H1 (cell line): ENCODE measurements around the gene SIK2. TPM values are rescaled to one million over a fixed set of nuclear protein-coding genes. Genes with fewer than 3 reads are reported as not detected.

Experiments
- CTCF ChIA-PET: fragments of 300-600 bp; sonication (Branson Sonifier 250); formaldehyde crosslinking; loops from one replicate; lab custom pipeline; 2021; ENCODE audit not compliant: partially characterized antibody; lab: Charles Lee
- POLR2A ChIA-PET: fragments of 300-600 bp; sonication (Branson Sonifier 250); formaldehyde crosslinking; loops from one replicate; lab custom pipeline; 2021; ENCODE audit warnings: inconsistent platforms; ENCODE audit not compliant: partially characterized antibody; lab: Charles Lee
- DNase-seq, 2 experiments: peaks; one replicate each; pipeline versions ENCODE4 v3.0.0 to v3.0.0-alpha.2; 2010 to 2022; ENCODE audit warnings: low spot score in 2 of 2, low read depth in 1 of 2, mixed read lengths in 1 of 2
- FAIRE-seq: peaks from 2 replicates; lab custom pipeline; 2011; peaks lifted over from hg19 to GRCh38; lab: Jason Lieb, UNC
- H2AFZ ChIP-seq: 2 replicates; pipeline ENCODE4 v1.8.1; 2012; ENCODE audit warnings: low read length, inconsistent platforms
- H2AK5ac ChIP-seq: 2 replicates; pipeline ENCODE4 v1.6.1; 2013; ENCODE audit warnings: low read depth, low read length
- H2BK120ac ChIP-seq: replicated peaks from 2 replicates; pipeline ENCODE3; 2013; ENCODE audit warnings: low read depth, low read length, inconsistent platforms
- H2BK12ac ChIP-seq: 2 replicates; pipeline ENCODE4 v1.6.1; 2013; ENCODE audit warnings: low read depth, low read length
- H2BK15ac ChIP-seq: 2 replicates; pipeline ENCODE4 v1.6.1; 2013; ENCODE audit warnings: low read length
- H2BK20ac ChIP-seq: 2 replicates; pipeline ENCODE4 v1.6.1; 2013; ENCODE audit warnings: low read length
- H2BK5ac ChIP-seq: 2 replicates; pipeline ENCODE4 v1.6.1; 2013; ENCODE audit warnings: low read depth, low read length
- H3K14ac ChIP-seq: 2 replicates; pipeline ENCODE4 v1.6.1; 2013; ENCODE audit warnings: inconsistent platforms; ENCODE audit not compliant: insufficient read length
- H3K18ac ChIP-seq: 2 replicates; pipeline ENCODE4 v1.6.1; 2013; ENCODE audit warnings: low read length; ENCODE audit errors: extremely low read depth
- H3K23ac ChIP-seq: 2 replicates; pipeline ENCODE4 v1.6.1; 2013; ENCODE audit warnings: inconsistent platforms; ENCODE audit not compliant: insufficient read length
- H3K23me2 ChIP-seq: 2 replicates; pipeline ENCODE4 v1.6.1; 2013; ENCODE audit warnings: low read depth, low read length
- H3K27ac ChIP-seq: 2 replicates; pipeline ENCODE4 v1.6.1; 2011; ENCODE audit warnings: low read depth, low read length, inconsistent platforms
- H3K27me3 ChIP-seq, 4 experiments: replicated peaks in 1 of 4; 1 replicate in 1 of 4; 2 replicates in 3 of 4; pipeline versions ENCODE4 v1.6.1 to v1.8.1; 2011 to 2013; ENCODE audit warnings: low read length in 3 of 4, mild to moderate bottlenecking in 3 of 4, inconsistent platforms in 2 of 4, mixed read lengths in 2 of 4, moderate library complexity in 1 of 4; ENCODE audit not compliant: control insufficient read depth in 3 of 4, insufficient read depth in 3 of 4; ENCODE audit errors: extremely low read depth in 1 of 4
- H3K36me3 ChIP-seq, 4 experiments: 2 replicates each; pipeline versions ENCODE4 v1.6.1 to v1.8.1; 2011 to 2013; ENCODE audit warnings: mild to moderate bottlenecking in 4 of 4, low read length in 3 of 4, moderate library complexity in 2 of 4, control low read depth in 1 of 4, inconsistent platforms in 1 of 4; ENCODE audit not compliant: insufficient read depth in 4 of 4, control insufficient read depth in 2 of 4
- H3K4ac ChIP-seq: replicated peaks from 2 replicates; pipeline ENCODE3; 2013; ENCODE audit warnings: low read length, low read depth, mixed read lengths, inconsistent platforms; ENCODE audit not compliant: insufficient read length
- H3K4me1 ChIP-seq, 4 experiments: replicated peaks in 1 of 4; 1 replicate in 1 of 4; 2 replicates in 3 of 4; pipeline versions ENCODE4 v1.6.1 to v1.8.1; 2011 to 2013; ENCODE audit warnings: low read length in 3 of 4, inconsistent platforms in 2 of 4, mixed read lengths in 1 of 4; ENCODE audit not compliant: insufficient read depth in 4 of 4, control insufficient read depth in 3 of 4
- H3K4me2 ChIP-seq, 2 experiments: 2 replicates each; pipeline versions ENCODE4 v1.6.1 to v1.8.1; 2011 to 2013; ENCODE audit warnings: low read depth in 2 of 2, low read length in 2 of 2, control low read depth in 1 of 2, inconsistent platforms in 1 of 2, mild to moderate bottlenecking in 1 of 2; ENCODE audit not compliant: insufficient read depth in 1 of 2
- H3K4me3 ChIP-seq, 4 experiments: fragments of 200-600, 300-600 bp in 1 of 4; sonication (generic), shearing (Covaris generic), sonication (Bioruptor Twin) in 1 of 4; 2 replicates each; pipeline versions ENCODE4 v1.5.1 to v1.8.1; 2011 to 2016; ENCODE audit warnings: low read length in 4 of 4, low read depth in 3 of 4, control low read depth in 2 of 4, inconsistent platforms in 2 of 4, mild to moderate bottlenecking in 2 of 4, mixed read lengths in 1 of 4, moderate library complexity in 1 of 4; ENCODE audit not compliant: insufficient read depth in 2 of 4; ENCODE audit errors: extremely low read depth in 1 of 4
- H3K56ac ChIP-seq: replicated peaks from 2 replicates; pipeline ENCODE3; 2013; ENCODE audit warnings: low read depth, mild to moderate bottlenecking, mixed read lengths, low read length, inconsistent platforms; ENCODE audit not compliant: insufficient read length
- H3K79me1 ChIP-seq: 2 replicates; pipeline ENCODE4 v1.6.1; 2013; ENCODE audit warnings: low read depth, low read length, control low read depth
- H3K79me2 ChIP-seq, 2 experiments: 2 replicates each; pipeline versions ENCODE4 v1.6.1 to v1.8.1; 2012 to 2013; ENCODE audit warnings: low read length in 2 of 2, mild to moderate bottlenecking in 2 of 2, inconsistent platforms in 1 of 2; ENCODE audit not compliant: insufficient read depth in 2 of 2, control insufficient read depth in 1 of 2
- H3K9ac ChIP-seq, 4 experiments: replicated peaks in 1 of 4; 1 replicate in 1 of 4; 2 replicates in 3 of 4; pipeline versions ENCODE4 v1.6.1 to v1.8.1; 2011 to 2013; ENCODE audit warnings: low read depth in 3 of 4, low read length in 3 of 4, control low read depth in 2 of 4, mild to moderate bottlenecking in 2 of 4, moderate library complexity in 2 of 4, inconsistent platforms in 1 of 4; ENCODE audit errors: extremely low read depth in 1 of 4
- H3K9me3 ChIP-seq, 2 experiments: 2 replicates each; pipeline versions ENCODE4 v1.6.1 to v1.8.1; 2012 to 2013; ENCODE audit warnings: mild to moderate bottlenecking in 2 of 2, moderate library complexity in 2 of 2, control low read depth in 1 of 2, inconsistent platforms in 1 of 2, low read depth in 1 of 2, low read length in 1 of 2, mixed read lengths in 1 of 2; ENCODE audit not compliant: insufficient read depth in 2 of 2
- H4K20me1 ChIP-seq, 2 experiments: replicated peaks in 1 of 2; 2 replicates each; pipeline versions ENCODE3 to v1.8.1; 2011 to 2013; ENCODE audit warnings: inconsistent platforms in 2 of 2, low read length in 2 of 2, mild to moderate bottlenecking in 1 of 2; ENCODE audit not compliant: insufficient read depth in 2 of 2, control insufficient read depth in 1 of 2
- H4K5ac ChIP-seq: 2 replicates; pipeline ENCODE4 v1.6.1; 2013; ENCODE audit warnings: low read length, low read depth, mixed read lengths, inconsistent platforms; ENCODE audit not compliant: insufficient read length
- H4K8ac ChIP-seq: 2 replicates; pipeline ENCODE4 v1.8.0; 2013; ENCODE audit warnings: mild to moderate bottlenecking, moderate library complexity, low read length, inconsistent platforms; ENCODE audit not compliant: insufficient read depth; ENCODE audit errors: extremely low read depth
- H4K91ac ChIP-seq: replicated peaks from 2 replicates; pipeline ENCODE3; 2013; ENCODE audit warnings: low read length, mixed read lengths, inconsistent platforms; ENCODE audit not compliant: insufficient read length
- ASH2L ChIP-seq: fragments of 200-600, 300-600 bp; sonication (generic); IDR thresholded peaks from one replicate; pipeline ENCODE4 v1.7.1; 2017; ENCODE audit warnings: low read length
- CHD1 ChIP-seq: IDR thresholded peaks from 2 replicates; pipeline ENCODE4 v1.6.1; 2012; ENCODE audit warnings: low read depth, low read length, improper control_type of control experiment
- EGR1 ChIP-seq: IDR thresholded peaks from 2 replicates; pipeline ENCODE4 v1.6.1; 2011; ENCODE audit warnings: low read depth, low read length, borderline replicate concordance
- EP300 ChIP-seq, 2 experiments: IDR thresholded peaks; 1 replicate in 1 of 2; 2 replicates in 1 of 2; pipeline ENCODE4 v1.6.1; 2011 to 2012; ENCODE audit warnings: low read depth in 2 of 2, low read length in 2 of 2, mild to moderate bottlenecking in 2 of 2, borderline replicate concordance in 1 of 2, inconsistent platforms in 1 of 2, moderate library complexity in 1 of 2
- FOSL1 ChIP-seq: IDR thresholded peaks from 2 replicates; pipeline ENCODE4 v1.6.1; 2011; ENCODE audit warnings: mild to moderate bottlenecking, low read depth, low read length, moderate library complexity; ENCODE audit not compliant: insufficient read depth
- GABPA ChIP-seq: IDR thresholded peaks from 2 replicates; pipeline ENCODE4 v1.6.1; 2011; ENCODE audit warnings: mild to moderate bottlenecking, low read length, moderate library complexity, borderline replicate concordance; ENCODE audit not compliant: insufficient read depth
- NANOG ChIP-seq: IDR thresholded peaks from 2 replicates; pipeline ENCODE4 v1.6.1; 2011; ENCODE audit warnings: low read length, low read depth, mild to moderate bottlenecking, inconsistent platforms; ENCODE audit not compliant: insufficient read depth, poor library complexity, severe bottlenecking
- PHF8 ChIP-seq: fragments of 200-600 bp; sonication (generic); conservative IDR thresholded peaks from 2 replicates; pipeline ENCODE4 v1.7.1; 2012; ENCODE audit warnings: low read depth, mild to moderate bottlenecking, inconsistent platforms, low read length, moderate library complexity
- POU5F1 ChIP-seq: IDR thresholded peaks from 2 replicates; pipeline ENCODE4 v1.6.1; 2011; ENCODE audit warnings: low read depth, mild to moderate bottlenecking, low read length, moderate library complexity
- SP4 ChIP-seq: IDR thresholded peaks from 2 replicates; pipeline ENCODE4 v1.6.1; 2012; ENCODE audit warnings: low read length, inconsistent platforms
- SRF ChIP-seq: IDR thresholded peaks from 2 replicates; pipeline ENCODE4 v1.6.1; 2011; ENCODE audit warnings: mild to moderate bottlenecking, low read depth, low read length, moderate library complexity
- TEAD4 ChIP-seq: IDR thresholded peaks from 2 replicates; pipeline ENCODE4 v1.6.1; 2012; ENCODE audit warnings: low read depth, low read length, inconsistent platforms, mixed read lengths
- WGBS, 2 experiments: shearing (Covaris generic) in 1 of 2; methylation state at CpG; one replicate each; pipeline versions ENCODE4 v1.1.6 to v1.1.7; 2013 to 2015; ENCODE audit warnings: low lambda C conversion rate in 2 of 2, mixed read lengths in 2 of 2, inconsistent platforms in 1 of 2, low coverage in 1 of 2, missing lambda C conversion rate in 1 of 2; ENCODE audit not compliant: insufficient replicate concordance in 2 of 2, insufficient coverage in 1 of 2, insufficient read length in 1 of 2; ENCODE audit errors: extremely low coverage in 1 of 2, missing lambda C conversion rate in 1 of 2; 5-methylcytosine and 5-hydroxymethylcytosine counted together
- polyA plus RNA-seq, 7 experiments: library from polyadenylated mRNA; depleted of rRNA in 3 of 7; stranded (reverse) in 5 of 7; unstranded in 2 of 7; fragments of >200 nt in 5 of 7; fragments of 200-250 nt in 2 of 7; gene quantifications; 1 replicate in 5 of 7; 2 replicates in 1 of 7; 4 replicates in 1 of 7; pipeline versions ENCODE4 v1.2.1 to v1.2.3, GENCODE V29; 2011 to 2013; ENCODE audit warnings: missing spikeins in 2 of 7, mixed read lengths in 2 of 7
- total RNA-seq: library from RNA; stranded (reverse); fragmentation: NEBNext Ultra II Directional; extraction: Animal tissue kit (Norgen Biotek cat#: 25700); gene quantifications from 2 replicates; pipeline ENCODE4 v1.2.1, GENCODE V29; 2021

The SIK2 gene
- total and polyA plus RNA-seq, 2 of the 8 experiments (the other 6 are each of a cell fraction or from before 2014, with no cell fraction given) = 8.8 to 11.2 TPM

- FAIRE-seq (no peak), DNase-seq (no peak)
- Histone ChIP-seq H4K8ac (no peak overlapping the region; the same call in 1 of the 2 replicates), H2AFZ (no peak overlapping the region), H3K79me1 (no peaks in the 10 kb centered on the region; the same call in 1 of the 2 replicates), H3K36me3 (peaks cover 2 to 64% (median 44%) of the 10 kb centered on the region in 4 experiments), H3K56ac (no peak overlapping the region), H3K27me3 (no peaks in the 10 kb centered on the region), H2BK15ac (no peak overlapping the region), H2BK20ac (no peak overlapping the region), H3K23ac (no peak overlapping the region), H4K5ac (no peak overlapping the region), H3K23me2 (no peaks in the 10 kb centered on the region; the same call in 1 of the 2 replicates), H2BK12ac (no peak overlapping the region), H3K4me1 (peaks cover 0 to 4% (median 2%) of the 10 kb centered on the region in 4 experiments; a peak in 3 of 7 replicates), H3K14ac (no peak overlapping the region), H4K20me1 (peaks cover 3 to 4% of the 10 kb centered on the region in 2 experiments), H2BK120ac (no peak overlapping the region), H3K27ac (no peak overlapping the region), H3K79me2 (peaks cover 0 to 20% of the 10 kb centered on the region in 2 experiments; a peak in 2 of 4 replicates), H2AK5ac (no peak overlapping the region), H3K4ac (no peak overlapping the region), H3K4me2 (no peak overlapping the region), H2BK5ac (no peak overlapping the region), H3K18ac (no peak overlapping the region), H3K4me3 (no peak overlapping the region), H3K9me3 (no peaks in the 10 kb centered on the region), H4K91ac (no peak overlapping the region), H3K9ac (no peak overlapping the region)
- ChIA-PET POLR2A (interaction anchor here (1.1 to 1.3 kb wide), 2 partner anchors 22 to 82 kb away, joined by 3 read pairs; no protein-coding TSS in a partner anchor), CTCF (interaction anchor here (0.9 to 11.4 kb wide), 6 partner anchors 9 to 177 kb away, joined by 3 to 106 read pairs (median 3); no protein-coding TSS in a partner anchor)
- WGBS, 2 experiments = 72% methylated on average over 5 of the region's 5 CpGs; no CpG with 5 or more reads in 1 of the 2 experiments
- no peak for TF ChIP-seq CHD1
- TF ChIP-seq PHF8 = no peak
- no peak for TF ChIP-seq NANOG
- TF ChIP-seq GABPA = no peak
- TF ChIP-seq SRF = no peak
- TF ChIP-seq EP300 (IDR thresholded peaks at IDR 0.05; ENCODE audit: borderline replicate concordance in 1 of 2, low read depth in 2 of 2, low read length in 2 of 2) = no peak
- TF ChIP-seq SP4 = no peak
- no peak for TF ChIP-seq FOSL1
- no peak for TF ChIP-seq TEAD4
- no peak for TF ChIP-seq POU5F1
- no peak for TF ChIP-seq EGR1
- no peak for TF ChIP-seq ASH2L
Measured at GRCh38 chr11:111759778-111760407, 157.6 kb downstream of the SIK2 start.
